DMS153 treated with DMSO at 0.1 percent for 48 hours (cell line): ENCODE measurements around the gene WNT2B.
A peak's percentile ranks its signal among the peaks of the same experiment; 100 is the strongest.
"Not testable (repeated sequence)": the region's sequence is repeated elsewhere in the genome, so short reads cannot be mapped to it uniquely, and the experiment has no call there.

Source experiments
- DNase-seq: peaks from one replicate; lab custom pipeline; 2025; ENCODE audit not compliant: unreplicated experiment; lab: John Stamatoyannopoulos, UW

WNT2B gene

DNA sequence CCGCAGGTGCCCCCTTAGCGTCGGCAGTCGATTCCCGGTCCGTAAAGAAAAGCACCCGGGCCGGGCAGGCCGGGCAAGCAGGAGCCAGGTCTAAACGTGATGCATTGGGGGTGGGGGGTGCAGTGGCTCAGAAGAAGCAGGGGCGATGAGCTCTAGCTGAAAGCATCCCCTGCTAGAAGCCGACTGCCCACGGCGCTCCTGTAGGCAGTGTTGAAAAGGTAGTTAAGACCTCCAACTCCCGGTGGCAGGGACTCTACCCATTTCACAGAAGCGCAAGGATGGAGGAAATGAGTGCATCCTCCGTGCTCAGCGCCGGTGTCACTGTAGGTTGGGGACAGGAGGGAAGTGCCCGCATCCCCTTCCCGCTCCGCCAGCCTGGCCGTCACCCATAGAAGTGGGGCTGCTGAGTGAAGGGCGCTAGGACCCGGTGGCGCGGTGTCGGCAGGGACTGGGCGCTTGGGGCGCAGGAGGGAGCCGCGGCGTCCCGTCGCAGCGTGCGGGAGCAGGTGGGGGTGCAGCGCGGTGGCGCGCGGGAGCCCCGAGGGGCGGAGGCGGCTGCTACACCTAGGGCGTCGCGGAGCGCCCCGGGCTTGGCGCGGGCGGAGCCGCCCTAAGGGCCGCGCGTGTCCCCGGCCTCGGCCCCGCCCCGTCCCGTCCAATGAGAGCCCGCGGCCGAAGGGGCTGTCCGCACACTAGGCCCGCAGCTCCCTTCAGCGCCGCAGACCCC is at the start of gene WNT2B:
Gene WNT2B (plus strand): TSS at position 688 of the 727 bp plus-strand sequence. CDS start 298 bp downstream, outside the sequence.
- no peak for DNase-seq

DNA sequence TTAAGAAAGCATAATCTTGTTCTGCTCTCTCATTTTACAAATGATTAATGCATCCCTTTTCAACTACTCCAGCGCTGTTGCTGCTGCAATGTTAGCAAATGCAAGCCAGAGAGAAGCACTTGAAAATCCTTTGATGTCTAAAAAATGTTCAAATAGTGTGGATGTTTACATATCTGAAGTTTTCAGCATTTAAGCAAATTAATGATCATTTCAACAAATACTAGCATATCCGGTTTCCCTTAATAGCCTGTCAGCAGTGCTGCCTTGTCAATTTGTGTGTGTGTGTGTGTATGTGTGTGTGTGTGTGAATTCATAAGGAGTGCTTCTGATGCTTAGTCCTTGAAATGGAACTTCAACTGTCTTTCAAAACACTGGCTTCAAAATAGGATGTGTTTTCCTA is 48.1 kb upstream of the WNT2B start:
- no peak for DNase-seq

DNA sequence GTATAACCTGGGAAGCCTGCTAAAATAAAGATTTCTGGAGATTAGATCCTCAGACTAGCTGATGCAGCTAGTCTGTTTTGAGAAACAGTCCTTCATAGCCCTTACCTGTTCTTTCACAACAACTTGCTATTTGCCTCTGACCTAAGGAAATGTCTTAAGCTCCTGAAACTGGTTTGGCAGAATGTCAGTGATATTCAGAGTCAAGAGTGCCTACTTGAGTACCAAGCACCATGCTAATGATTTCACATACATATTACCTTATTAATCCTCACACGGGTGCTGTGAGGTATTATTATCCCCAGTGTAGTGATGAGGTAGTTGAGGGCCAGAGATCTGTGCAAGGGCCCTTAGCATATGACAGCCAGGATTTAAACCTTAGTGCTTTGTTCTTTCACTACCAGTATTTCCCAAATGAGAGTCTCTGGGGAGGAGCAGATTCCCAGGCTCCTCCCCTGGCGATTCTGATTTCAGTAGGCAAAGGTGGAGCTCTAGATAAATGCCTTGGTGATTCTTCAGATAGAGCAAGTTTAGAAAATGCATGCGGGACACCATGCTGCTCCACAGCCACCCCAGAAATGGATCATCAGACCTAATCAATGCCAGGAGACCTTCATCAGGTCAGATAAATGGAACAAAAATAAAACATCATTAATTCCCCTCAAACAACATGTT is 47.4 kb upstream of the WNT2B start:
- no peak for DNase-seq

- no peak for DNase-seq
These were observed 45.8 kb upstream of the WNT2B start for GRCh38 chr1:112462953-112463279.

DNA sequence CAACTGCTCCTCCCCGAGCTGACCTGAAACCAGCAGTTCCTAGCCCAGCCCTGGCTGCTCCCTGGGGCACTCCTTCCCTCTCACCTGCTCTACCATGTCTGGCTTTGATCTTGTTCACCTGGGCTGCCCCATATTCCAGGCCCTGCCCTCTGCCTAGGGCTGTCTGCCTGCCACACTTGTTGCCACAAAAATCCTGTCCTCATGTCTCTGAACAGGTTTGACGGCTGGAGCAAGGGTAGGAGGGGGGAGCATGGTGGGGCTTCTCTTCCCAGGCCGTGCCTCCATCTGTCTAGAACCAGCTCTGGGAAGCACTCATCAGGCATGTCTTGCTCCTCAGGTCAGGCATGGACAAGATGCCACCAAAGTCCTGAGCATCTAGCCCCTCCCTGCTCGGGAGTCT is 44.3 kb upstream of the WNT2B start:
- DNase-seq, result no peak

- DNase-seq, result no peak
These were observed 43.6 kb upstream of the WNT2B start for GRCh38 chr1:112465122-112465521.

GRCh38 chr1:112466078-112466660 is 42.6 kb upstream of the WNT2B start:
- DNase-seq, result peak; percentile 83

GRCh38 chr1:112470324-112470723 is 38.4 kb upstream of the WNT2B start:
- not testable (repeated sequence) for DNase-seq

DNA sequence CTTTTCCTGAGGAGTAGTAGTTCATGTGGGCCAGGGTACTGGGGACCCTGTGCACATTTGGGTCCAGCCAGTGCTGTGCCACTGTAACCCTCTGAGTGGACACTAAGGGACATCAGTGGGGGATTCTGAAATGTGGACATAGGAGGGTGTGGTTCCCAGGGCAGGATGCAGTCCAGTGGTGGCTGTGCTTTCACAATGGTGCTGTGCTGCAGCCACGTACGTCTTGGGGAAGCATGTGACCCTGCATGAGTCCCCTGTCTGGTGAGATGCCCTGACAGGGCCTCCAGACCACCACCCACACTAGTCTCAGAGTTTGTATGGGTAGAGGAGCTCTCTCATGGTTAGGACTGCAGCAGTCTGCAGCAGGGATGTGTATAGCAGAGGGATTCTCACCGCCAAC is 37.8 kb upstream of the WNT2B start:
- DNase-seq, result no peak

DNA sequence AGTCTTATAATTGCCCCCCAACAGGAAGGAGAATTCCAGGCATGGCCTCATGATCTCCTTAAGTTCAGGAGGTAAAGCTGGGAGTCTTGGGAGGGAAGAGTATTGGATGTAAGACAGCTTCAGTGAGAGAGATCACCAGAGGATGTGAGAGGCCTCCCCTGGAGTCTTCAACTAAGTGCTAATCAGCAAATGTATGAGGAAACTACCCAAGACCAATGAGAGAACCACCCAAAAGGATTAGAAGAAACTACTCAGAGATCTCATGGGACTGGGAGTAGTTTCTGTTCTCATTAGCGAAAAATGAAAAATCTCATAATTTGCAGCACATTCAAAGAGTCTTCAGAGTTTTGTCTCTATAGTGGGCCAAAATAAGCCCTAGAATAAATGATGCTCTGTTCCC is 36.6 kb upstream of the WNT2B start:
- DNase-seq, result no peak

DNA sequence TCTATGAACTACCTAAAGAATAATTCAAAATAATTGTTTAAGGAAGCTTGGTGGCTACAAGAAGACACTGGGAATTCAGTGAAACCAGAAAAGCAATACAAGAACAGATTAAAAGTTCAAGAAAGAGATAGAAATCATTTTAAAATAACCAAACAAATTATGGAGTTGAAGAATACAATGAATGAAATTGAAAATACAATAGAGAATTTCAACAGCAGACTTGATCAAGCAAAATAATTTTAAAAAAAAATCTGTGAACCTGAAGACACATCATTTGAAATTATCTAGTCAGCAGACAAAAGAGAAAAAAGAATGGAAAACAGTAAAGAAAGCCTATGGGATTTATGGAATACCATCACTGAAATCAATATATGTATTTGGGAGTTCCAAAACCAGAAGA is 31.2 kb upstream of the WNT2B start:
- DNase-seq, result no peak

- DNase-seq, result no peak
These were observed 30.5 kb upstream of the WNT2B start for GRCh38 chr1:112478314-112478713.

DNA sequence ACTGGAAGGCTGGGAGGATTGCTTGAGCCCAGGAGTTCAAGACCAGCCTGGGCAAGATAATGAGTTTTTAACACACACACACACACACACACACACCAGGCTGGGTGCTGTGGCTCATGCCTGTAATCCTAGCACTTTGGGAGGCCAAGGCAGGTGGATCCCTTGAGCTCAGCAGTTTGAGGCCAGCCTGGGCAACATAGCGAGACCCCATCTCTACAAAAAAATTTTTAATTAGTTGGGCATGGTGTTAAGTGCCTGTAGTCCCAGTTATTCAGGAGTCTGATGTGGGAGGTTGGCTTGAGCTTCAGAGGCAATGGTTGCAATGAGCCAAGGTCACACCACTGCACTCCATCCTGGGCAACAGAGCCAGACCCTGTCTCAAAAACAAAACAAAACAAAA is 22.7 kb upstream of the WNT2B start:
- not testable (repeated sequence) for DNase-seq

- DNase-seq, result not testable (repeated sequence)
These were observed 21.1 kb upstream of the WNT2B start for GRCh38 chr1:112487686-112488085.

GRCh38 chr1:112488141-112488540 is 20.6 kb upstream of the WNT2B start:
- no peak for DNase-seq

DNA sequence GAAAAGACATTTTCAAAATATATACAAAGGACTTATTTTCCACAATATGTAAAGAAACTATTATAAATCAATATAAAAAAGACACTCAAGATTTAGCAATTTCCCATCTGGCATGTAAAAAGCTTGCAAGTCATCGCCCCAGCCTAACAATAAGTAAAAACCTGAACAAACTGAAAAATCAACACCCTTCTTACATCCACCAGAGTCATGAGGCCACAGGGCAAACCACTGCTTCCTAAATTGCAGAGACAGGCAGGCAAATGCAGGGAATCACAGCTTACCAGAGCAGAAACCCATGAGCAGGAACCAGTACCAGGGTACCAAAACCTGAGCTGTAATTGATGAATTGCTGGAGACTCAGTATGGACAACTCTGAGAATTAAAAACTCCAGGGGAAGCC is 16.7 kb upstream of the WNT2B start:
- DNase-seq, result no peak

GRCh38 chr1:112493351-112493750 is 15.4 kb upstream of the WNT2B start:
- DNase-seq, result no peak

DNA sequence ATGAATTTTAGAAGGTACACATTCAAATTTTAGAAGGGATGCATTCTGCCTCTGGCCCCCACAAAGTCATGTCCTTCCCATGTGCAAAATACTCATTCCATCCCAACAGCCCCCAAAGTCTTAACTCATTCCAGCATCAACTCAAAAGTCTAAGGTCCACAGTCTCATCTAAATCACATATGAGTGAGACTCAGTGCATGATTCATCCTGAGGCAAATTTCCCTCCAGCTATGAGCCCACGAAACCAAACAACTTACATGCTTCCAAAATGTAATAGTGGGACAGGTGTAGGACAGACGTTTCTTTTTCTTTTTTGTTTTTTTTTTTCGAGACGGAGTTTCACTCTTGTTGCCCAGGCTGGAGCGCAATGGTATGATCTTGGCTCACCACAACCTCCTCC is 12.5 kb upstream of the WNT2B start:
- DNase-seq, result no peak

- peak; percentile 34 for DNase-seq
These were observed 6.7 kb upstream of the WNT2B start for GRCh38 chr1:112501810-112502641.

DNA sequence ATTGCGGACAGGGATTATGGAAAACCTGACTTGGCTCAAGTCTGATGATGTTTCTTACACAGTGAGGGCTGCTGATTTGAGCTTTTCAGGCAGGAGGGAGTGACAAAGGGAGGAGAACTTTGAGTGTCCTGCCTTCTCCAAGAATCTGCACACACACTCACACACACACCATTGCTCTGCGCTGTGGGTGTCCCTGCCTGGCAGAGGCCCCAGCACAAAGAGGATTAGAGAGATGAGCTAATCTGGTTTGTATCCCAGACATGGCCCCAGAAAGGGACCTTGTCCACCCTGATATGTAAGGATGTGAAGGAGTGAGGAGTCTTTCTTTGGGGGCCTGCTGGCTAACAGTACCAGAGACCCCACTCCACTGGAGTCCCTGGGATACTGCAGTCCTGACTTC is 5.9 kb upstream of the WNT2B start:
- DNase-seq, result no peak

DNA sequence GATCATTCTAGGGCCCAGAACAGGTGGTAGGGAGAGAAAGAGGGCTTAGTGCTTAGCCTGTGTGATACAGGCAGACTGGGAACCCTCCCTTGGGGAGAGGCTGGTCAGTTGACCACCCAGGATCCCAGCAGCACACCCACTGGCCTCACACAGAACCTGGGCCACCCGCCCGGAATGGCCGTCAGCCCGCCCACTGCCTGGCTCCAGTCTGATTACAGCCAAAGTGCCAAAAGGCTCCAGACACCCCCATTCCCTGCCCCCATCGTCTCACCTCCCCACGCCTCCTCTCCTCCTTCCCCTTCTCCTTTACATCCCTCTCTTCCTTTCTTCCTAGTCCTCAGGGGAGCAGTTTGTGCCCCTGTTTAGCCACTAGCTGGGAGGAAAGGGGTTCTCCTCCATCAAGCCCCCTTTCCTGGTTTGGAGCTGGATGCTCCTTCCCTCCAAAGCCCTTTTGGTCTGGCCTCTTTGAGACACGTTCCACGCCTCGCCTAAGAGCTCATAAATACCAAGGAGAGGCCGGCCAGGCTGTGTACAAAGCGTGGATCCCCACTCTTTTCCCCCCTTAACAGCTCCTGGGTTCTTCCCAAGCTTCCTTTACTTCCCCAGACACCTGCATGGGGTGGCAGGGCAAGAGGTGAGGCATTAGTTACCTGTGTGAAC is 4.6 kb upstream of the WNT2B start:
- no peak for DNase-seq
